ENCODE data around the gene DEFB131A.
A peak's percentile ranks its signal among the peaks of the same experiment; 100 is the strongest.
"Not testable (repeated sequence)": the region's sequence is repeated elsewhere in the genome, so short reads cannot be mapped to it uniquely, and the experiment has no call there.

Gene DEFB131A

DNA sequence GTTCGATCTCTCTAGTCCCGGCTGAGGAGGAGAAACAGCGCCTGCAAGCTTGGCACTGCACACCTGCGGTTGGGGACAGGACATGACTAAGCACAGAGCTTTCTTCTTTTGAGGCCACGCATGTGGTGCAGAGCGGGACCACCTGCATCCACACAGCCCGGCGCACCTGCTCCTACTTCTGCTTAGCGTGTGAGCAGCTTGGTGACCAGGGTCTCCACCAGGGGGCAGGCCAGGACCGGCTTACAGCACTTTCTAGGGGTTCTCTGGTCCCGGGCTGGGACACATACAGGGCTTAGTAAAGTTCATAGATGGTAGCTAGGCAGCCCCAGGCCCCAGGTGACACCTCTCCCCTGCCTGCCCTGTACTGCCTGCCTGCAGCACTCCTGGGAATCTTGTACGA, 51.2 kb downstream of the DEFB131A start:
- DNase-seq = peak; percentile 55

DNA sequence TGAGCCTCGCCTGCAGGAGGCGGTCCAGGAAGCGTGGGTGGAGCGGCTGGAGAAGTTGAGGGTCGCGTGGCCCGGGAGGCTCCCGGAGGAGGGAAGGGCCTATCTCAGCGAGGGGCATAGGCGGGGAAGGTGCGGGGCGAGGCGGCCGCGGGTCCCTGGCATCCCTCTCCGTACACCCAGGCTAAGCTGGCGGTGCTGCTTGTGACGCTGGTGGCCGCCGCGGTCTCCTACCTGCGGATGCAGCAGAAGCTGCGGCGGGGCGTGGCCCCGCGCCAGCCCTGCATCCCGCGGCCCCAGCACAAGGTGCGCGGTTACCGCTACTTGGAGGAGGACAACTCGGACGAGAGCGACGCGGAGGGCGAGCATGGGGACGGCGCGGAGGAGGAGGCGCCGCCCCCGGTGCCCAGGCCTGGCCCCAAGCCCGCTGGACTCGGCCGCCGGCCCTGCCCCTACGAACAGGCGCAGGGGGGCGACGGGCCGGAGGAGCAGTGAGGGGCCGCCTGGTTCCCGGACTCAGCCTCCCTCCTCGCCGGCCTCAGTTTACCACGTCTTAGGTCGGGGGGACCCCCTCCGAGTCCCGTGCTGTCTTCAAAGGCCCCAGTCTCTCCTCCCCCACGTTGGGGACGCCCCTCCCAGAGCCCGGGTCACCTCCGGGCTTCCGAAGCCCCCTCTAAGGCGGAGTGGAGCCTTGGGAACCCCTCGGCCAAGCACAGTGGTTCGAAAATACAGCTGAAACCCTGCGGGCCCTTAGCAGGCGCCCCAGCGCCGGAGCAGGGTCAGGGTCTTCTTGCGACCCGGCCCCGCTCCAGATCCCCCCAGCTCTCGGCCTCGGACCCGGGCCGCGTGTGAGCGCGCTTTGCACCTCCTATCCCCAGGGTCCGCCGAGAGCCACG, 53.6 kb downstream of the DEFB131A start:
- DNase-seq = not testable (repeated sequence)

DNA sequence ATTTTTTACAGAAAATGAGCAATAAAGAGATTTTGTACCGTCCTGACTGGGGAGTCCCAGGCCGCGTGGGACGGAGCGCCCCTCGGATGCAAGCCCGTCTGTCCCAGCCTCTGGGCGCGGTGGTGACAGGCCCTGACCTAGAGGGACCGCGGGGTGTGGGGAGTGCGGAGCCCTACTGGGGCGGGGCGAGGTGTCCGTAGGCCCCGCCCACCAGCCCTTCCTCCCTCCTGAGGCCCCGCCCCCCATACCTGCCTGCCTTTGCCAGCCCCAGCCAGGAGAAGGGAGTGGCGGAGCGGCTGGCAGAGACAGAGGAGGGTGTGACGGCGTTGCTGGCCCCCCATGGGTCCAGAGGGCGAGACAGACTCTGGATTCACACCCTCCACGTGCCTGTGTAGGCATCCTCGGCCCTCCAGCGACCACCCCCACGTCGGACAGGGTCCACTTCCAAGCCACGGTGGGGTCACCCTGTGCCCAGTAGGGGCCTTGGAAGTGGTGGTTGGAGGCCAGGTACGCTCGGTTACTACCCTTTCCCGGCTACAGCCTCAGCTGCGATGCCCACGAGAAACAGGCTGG, 54.3 kb downstream of the DEFB131A start:
- DNase-seq = not testable (repeated sequence)

DNA sequence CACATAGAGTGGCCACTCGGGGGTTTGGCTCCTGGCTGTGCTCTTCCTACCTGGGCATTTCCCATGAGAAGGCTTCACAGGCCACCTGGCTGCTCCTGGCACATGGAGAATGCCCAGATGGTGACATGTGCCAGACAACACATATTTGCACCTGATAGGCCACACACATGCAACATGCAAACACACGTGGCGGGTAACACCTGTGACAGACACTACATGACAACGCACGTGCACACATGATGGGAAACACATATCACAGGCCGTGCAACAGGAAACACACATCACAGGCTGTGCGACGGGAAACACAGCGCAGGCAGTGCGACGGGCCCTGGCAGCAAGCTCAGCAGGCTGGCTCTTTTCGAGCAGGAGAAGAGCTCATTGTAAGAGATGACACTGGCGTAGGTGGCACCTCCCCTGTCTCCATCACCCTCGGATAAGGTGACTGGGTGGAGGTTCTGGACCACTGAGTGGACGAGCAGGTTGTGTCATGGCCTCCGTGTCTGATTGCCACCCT, 55.8 kb downstream of the DEFB131A start:
- not testable (repeated sequence) for DNase-seq
